T-helper 1 cell treated with Interleukin-12 subunit alpha and Interleukin-12 subunit beta and Interleukin-4 antibody, amounts not matched to agents 30 ng/mL and 1 ng/mL, for 36 hours (primary cell): Measurements from ENCODE around the gene CREB3. TPM values are rescaled to one million over a fixed set of nuclear protein-coding genes. Genes with fewer than 3 reads are reported as not detected.

ENCODE experiments used
- intact Hi-C: fragments of 100-400 bp; cut with micrococcal nuclease; formaldehyde crosslinking; loops from one replicate; pipeline ENCODE4 v1.15.1; 2024
- total RNA-seq: library from RNA; stranded (reverse); gene quantifications from 2 replicates; pipeline ENCODE4 v1.2.3, GENCODE V29; 2022

The CREB3 gene
- total RNA-seq, 1 donor from 2014 or later = 22.9 TPM

DNA sequence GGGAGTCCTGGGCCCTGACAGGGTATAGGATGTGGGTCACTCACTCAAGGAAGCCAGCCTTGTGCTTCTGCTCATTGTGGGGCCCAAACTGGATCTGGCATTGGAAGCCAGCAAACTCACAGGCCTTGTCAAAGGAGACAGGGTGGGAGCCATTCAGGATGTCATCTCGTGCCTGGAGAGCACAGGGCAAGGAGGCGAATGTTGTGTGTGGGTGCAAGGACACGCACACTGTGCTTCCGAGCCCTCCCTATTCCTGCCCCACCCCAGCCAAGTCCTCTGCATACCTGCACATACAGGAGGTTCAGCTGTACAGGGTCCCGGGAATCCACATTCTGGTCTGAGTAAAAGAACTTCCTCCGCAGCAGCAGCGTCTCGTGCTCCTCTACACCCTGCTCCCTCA lies 8.6 kb upstream of the CREB3 start:
- intact Hi-C loops = no loop called here

DNA sequence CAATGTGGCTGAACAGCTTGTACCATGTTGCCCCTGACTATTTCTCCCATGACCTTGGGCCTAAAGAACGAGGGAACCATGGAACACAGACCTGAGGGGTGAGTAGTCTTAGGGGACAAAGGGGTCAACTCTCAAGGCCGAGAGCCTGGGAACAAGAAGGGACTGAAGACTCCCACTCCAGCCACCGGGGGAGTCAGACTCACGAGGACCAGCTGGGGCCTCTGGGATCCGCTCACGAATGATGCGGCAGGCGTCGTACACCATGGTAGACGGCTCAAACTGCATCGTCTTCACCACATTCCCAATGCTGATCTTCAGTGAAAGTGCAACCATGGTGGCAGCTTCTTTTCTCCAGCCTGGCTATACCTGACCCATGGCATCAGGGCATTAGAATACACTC lies 7.1 kb upstream of the CREB3 start:
- intact Hi-C loops = no loop called here

DNA sequence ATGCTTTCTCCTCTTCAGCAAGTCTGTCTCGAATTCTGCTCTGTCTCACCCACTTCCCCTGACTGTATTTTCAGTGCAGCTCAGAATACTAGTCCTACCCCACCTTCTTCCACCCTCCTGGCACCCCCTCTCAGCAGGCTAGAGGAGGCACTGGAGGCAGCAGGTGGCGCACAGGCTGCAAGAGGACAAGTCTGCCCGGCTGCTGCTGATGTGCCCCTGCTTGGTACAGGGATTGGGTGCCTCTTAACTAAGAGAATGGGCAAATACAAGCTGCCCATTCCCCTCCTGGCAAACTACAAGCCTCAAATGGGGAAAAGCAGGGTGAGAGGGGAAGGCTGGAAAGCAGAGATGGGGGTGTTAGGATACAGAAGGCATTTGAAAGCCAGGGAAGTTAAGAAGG lies 5.5 kb upstream of the CREB3 start:
- intact Hi-C loops = no loop called here

- intact Hi-C loops = loop anchor here (1.0 kb wide), 2 partner anchors 31 to 123 kb away; no protein-coding TSS in a partner anchor
These were observed 4.8 kb upstream of the CREB3 start for GRCh38 chr9:35727676-35728040.

DNA sequence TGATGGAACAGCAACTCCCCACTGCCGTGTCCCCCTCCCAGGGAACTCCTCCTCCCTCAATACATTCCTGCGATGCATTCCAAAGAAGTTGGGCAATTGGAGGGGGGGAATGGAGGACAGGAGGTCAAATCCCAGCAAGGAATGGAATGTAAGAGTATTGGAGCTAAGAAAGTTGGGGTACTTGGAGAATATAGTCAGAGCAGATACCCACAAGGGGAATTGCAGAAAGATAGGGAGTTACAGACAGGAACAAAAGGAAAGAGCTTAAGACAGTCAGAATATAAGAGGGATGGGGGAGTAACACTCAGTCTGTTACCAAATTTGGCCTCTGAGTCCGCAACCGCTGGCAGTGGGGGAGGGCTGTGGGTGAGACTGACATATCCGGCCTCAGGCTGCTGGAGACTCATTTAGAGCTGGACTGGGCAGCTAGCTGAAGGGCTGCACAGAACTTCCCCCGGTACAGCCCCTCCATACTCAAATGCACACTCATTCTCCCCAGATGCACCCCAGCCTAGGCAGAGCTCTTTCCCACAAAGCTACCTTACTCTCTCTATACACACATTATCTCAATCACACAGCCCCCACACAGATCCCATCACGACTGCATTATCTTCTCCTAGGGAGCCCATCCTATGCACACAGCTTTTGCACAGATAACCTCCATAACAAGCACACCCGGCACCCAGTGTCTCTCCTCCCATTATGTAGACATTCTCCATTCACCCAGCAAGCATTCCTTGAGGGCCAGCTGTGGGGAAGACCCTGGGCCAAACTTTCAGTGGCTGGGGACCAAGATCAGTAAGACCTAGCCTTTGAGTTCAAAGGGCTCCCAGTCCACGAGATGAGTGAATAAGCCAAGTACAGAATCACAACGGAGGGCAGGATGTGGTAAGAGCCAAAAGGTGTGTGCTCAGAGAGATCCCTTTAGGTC lies 4.2 kb upstream of the CREB3 start:
- intact Hi-C loops = loop anchor here (1.0 kb wide), 2 partner anchors 32 to 124 kb away; no protein-coding TSS in a partner anchor

GRCh38 chr9:35729101-35729500 lies 3.4 kb upstream of the CREB3 start:
- intact Hi-C loops = no loop called here

GRCh38 chr9:35729700-35730485 lies 2.6 kb upstream of the CREB3 start:
- intact Hi-C loops = loop anchor here (5.0 to 10.0 kb wide), 7 partner anchors 235 to 1353 kb away; partner anchors contain the start of genes CCL27, GNE, MYORG and RUSC2

- intact Hi-C loops = loop anchor here (5.0 to 10.0 kb wide), 7 partner anchors 236 to 1353 kb away; partner anchors contain the start of genes CCL27, GNE, MYORG and RUSC2
These were observed 2.0 kb upstream of the CREB3 start for GRCh38 chr9:35730486-35730854.

GRCh38 chr9:35731415-35732184 lies 866 bp upstream of the CREB3 start:
- intact Hi-C loops = loop anchor here (1.0 to 10.0 kb wide), 19 partner anchors 18 to 1354 kb away; partner anchors contain the start of genes CCL27, CLTA, DNAJB5 and GBA2

GRCh38 chr9:35732800-35733541 lies 505 bp downstream of the CREB3 start:
- intact Hi-C loops = loop anchor here (1.0 to 10.0 kb wide), 19 partner anchors 16 to 1356 kb away; partner anchors contain the start of genes CCL27, CLTA, DNAJB5 and GBA2

- intact Hi-C loops = loop anchor here (5.0 to 10.0 kb wide), 7 partner anchors 239 to 1357 kb away; partner anchors contain the start of genes CCL27, GNE, MYORG and RUSC2
These were observed 1.6 kb downstream of the CREB3 start for GRCh38 chr9:35734096-35734495.

- intact Hi-C loops = loop anchor here (1.0 to 10.0 kb wide), 8 partner anchors 12 to 1071 kb away; partner anchors contain the start of genes CCL27 and RUSC2
These were observed 3.8 kb downstream of the CREB3 start for GRCh38 chr9:35736201-35736633.

DNA sequence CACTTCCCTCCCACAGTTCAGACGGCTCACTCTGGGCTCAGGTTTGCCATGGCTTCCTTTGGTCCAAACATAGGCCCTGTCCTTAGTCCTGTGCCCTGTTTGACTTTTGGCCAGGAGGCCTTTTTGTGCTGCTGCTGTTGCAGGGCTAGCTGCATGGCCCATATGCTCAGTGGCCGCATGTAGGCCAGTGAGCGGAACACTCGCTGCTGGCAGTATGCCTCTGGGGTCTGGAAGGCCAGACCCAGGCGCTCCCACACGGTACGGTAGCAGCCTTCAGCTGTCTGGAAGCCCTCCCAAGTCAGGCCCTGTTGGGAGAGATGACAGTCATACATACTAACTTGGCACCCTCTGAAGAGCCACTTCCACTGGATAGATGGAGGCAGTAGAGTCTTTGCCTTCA lies 4.7 kb downstream of the CREB3 start:
- intact Hi-C loops = loop anchor here (5.0 to 10.0 kb wide), 3 partner anchors 242 to 1072 kb away; partner anchors contain the start of genes CCL27 and RUSC2

DNA sequence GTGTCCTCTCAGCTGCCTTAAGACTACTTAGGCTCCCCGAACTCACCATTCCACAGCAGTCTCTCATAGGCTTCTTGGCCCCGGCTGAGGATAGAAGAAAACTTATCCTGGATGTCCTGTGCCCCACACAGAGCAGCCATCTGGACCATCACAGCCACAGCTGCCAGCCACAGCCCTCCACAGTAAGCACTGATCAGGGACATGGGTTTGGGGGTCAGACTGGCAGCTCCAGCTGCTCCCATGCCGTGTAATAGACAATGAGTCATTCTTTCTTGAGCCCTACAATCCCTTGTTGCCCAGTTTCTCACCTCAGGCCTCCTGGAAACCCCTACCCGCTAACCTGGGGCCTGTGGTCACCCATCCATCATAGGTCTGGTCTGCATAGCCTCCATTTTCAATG lies 5.7 kb downstream of the CREB3 start:
- intact Hi-C loops = loop anchor here (5.0 to 10.0 kb wide), 3 partner anchors 243 to 1073 kb away; partner anchors contain the start of genes CCL27 and RUSC2

- intact Hi-C loops = loop anchor here (5.0 to 10.0 kb wide), 3 partner anchors 244 to 1074 kb away; partner anchors contain the start of genes CCL27 and RUSC2
These were observed 6.5 kb downstream of the CREB3 start for GRCh38 chr9:35738924-35739323.

- intact Hi-C loops = no loop called here
These were observed 7.8 kb downstream of the CREB3 start for GRCh38 chr9:35740243-35740642.

- intact Hi-C loops = no loop called here
These were observed 9.3 kb downstream of the CREB3 start for GRCh38 chr9:35741740-35742139.

GRCh38 chr9:35743452-35743851 lies 11.0 kb downstream of the CREB3 start:
- intact Hi-C loops = no loop called here

DNA sequence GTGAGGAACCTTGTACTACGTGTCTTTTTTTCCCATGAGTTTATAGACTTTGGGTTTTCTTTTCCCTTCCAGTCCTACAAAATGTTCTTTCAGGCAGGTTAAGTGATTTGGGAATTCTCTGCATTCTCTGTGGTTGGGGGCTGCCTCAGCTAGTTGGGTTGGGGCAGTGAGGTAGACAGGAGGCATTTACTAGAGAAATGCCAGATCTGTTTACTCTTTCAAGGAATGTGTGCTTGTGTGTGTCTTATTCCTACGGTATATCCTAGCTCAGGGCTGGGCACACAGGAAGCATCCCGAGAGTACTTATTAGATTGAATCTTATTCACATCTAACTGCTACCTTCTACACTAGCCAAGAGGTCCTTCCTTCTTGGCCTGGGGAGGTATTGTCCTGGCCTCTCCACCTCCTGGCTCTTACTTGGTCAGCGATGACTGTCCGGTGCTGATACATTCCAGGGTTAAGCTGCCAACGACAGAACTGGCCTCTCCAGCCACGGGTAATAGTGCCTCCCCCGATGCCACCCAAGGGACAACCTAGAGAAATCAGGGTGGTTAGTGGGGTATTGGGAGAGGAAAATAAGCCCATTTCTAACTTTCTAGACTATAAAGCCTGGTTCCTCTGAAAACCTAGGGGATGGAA lies 11.5 kb downstream of the CREB3 start:
- intact Hi-C loops = no loop called here
